Stimulated activated CD4-positive, alpha-beta T cell treated with anti-CD3 and anti-CD28 coated beads, TNF-alpha, amount 100 ng/mL, for 1 hour (primary cell): Measurements from ENCODE around the gene U2SURP.

Experiments
- DNase-seq, 3 donors: peaks; one replicate each; pipeline ENCODE4 v3.0.0-alpha.2; 2020; ENCODE audit warnings: low read depth in 3 of 3, low spot score in 1 of 3

The U2SURP gene

GRCh38 chr3:143099690-143100089 lies 98.3 kb downstream of the U2SURP start:
- no peak for DNase-seq

- DNase-seq: no peak
Measured at GRCh38 chr3:143100451-143100850, 99.1 kb downstream of the U2SURP start.

GRCh38 chr3:143101792-143102381 lies 100.5 kb downstream of the U2SURP start:
- no peak for DNase-seq

GRCh38 chr3:143103652-143104051 lies 102.3 kb downstream of the U2SURP start:
- DNase-seq: no peak

- DNase-seq: no peak
Measured at GRCh38 chr3:143105170-143105569, 103.8 kb downstream of the U2SURP start.

GRCh38 chr3:143109861-143110260 lies 108.5 kb downstream of the U2SURP start:
- DNase-seq: no peak
